Liver (tissue), 9 donors: ENCODE measurements around the gene RGS7. TPM values are rescaled to one million over a fixed set of nuclear protein-coding genes. Genes with fewer than 3 reads are reported as not detected.

Source experiments
- DNase-seq: peaks from one replicate; pipeline ENCODE4 v3.0.0-alpha.2; 2017; ENCODE audit warnings: low spot score
- H3K27ac ChIP-seq, 2 donors: one replicate each; pipeline ENCODE4 v1.7.0; 2013; ENCODE audit warnings: inconsistent platforms in 2 of 2, low read length in 2 of 2, control low read depth in 1 of 2, low read depth in 1 of 2, mild to moderate bottlenecking in 1 of 2
- H3K27me3 ChIP-seq, 4 donors: one replicate each; pipeline versions ENCODE4 v1.6.1 to v1.7.0; 2013; ENCODE audit warnings: low read length in 3 of 4, inconsistent platforms in 1 of 4, mild to moderate bottlenecking in 1 of 4, moderate library complexity in 1 of 4; ENCODE audit not compliant: control insufficient read depth in 4 of 4, insufficient read depth in 4 of 4
- H3K36me3 ChIP-seq, 4 donors: one replicate each; pipeline versions ENCODE4 v1.6.1 to v1.7.0; 2013; ENCODE audit warnings: low read length in 3 of 4, mild to moderate bottlenecking in 3 of 4, low read depth in 1 of 4, moderate library complexity in 1 of 4; ENCODE audit not compliant: control insufficient read depth in 4 of 4, insufficient read depth in 3 of 4
- H3K4me1 ChIP-seq, 4 donors: one replicate each; pipeline versions ENCODE4 v1.6.1 to v1.7.0; 2013; ENCODE audit warnings: low read length in 3 of 4, mild to moderate bottlenecking in 3 of 4, moderate library complexity in 1 of 4; ENCODE audit not compliant: control insufficient read depth in 4 of 4, insufficient read depth in 4 of 4
- H3K4me3 ChIP-seq, 3 donors: one replicate each; pipeline versions ENCODE4 v1.6.1 to v1.7.0; 2013; ENCODE audit warnings: low read length in 3 of 3, control low read depth in 1 of 3, low read depth in 1 of 3, mild to moderate bottlenecking in 1 of 3
- H3K9ac ChIP-seq, 2 donors: one replicate each; pipeline ENCODE4 v1.7.0; 2013; ENCODE audit warnings: low read length in 2 of 2, mild to moderate bottlenecking in 2 of 2, moderate library complexity in 2 of 2, control low read depth in 1 of 2, low read depth in 1 of 2
- H3K9me3 ChIP-seq, 4 donors: one replicate each; pipeline versions ENCODE4 v1.6.1 to v1.7.0; 2013; ENCODE audit warnings: low read length in 3 of 4; ENCODE audit not compliant: control insufficient read depth in 4 of 4
- EGR1 ChIP-seq, 2 donors: IDR thresholded peaks; 2 replicates each; pipeline ENCODE4 v1.6.1; 2016 to 2018; ENCODE audit warnings: antibody characterized with exemption in 2 of 2, low read depth in 2 of 2
- FOXA1 ChIP-seq: IDR thresholded peaks from 2 replicates; pipeline ENCODE4 v1.6.1; 2016; ENCODE audit warnings: antibody characterized with exemption
- FOXA2 ChIP-seq: IDR thresholded peaks from 2 replicates; pipeline ENCODE4 v1.6.1; 2016; ENCODE audit warnings: antibody characterized with exemption
- GABPA ChIP-seq, 2 donors: IDR thresholded peaks in 1 of 2; conservative IDR thresholded peaks in 1 of 2; 2 replicates each; pipeline ENCODE4 v1.6.1; 2016; ENCODE audit warnings: antibody characterized with exemption in 2 of 2, mild to moderate bottlenecking in 1 of 2, moderate library complexity in 1 of 2
- HNF4A ChIP-seq, 2 donors: conservative IDR thresholded peaks; 2 replicates each; pipeline ENCODE4 v1.6.1; 2016; ENCODE audit warnings: antibody characterized with exemption in 2 of 2, mild to moderate bottlenecking in 2 of 2
- HNF4G ChIP-seq: IDR thresholded peaks from 2 replicates; pipeline ENCODE4 v1.6.1; 2016; ENCODE audit warnings: antibody characterized with exemption
- JUND ChIP-seq, 2 donors: IDR thresholded peaks; 2 replicates each; pipeline ENCODE4 v1.6.1; 2016; ENCODE audit warnings: antibody characterized with exemption in 2 of 2
- MAX ChIP-seq: IDR thresholded peaks from 2 replicates; pipeline ENCODE4 v1.6.1; 2016; ENCODE audit warnings: antibody characterized with exemption
- NR2F2 ChIP-seq: IDR thresholded peaks from 2 replicates; pipeline ENCODE4 v1.6.1; 2016; ENCODE audit warnings: antibody characterized with exemption
- RAD21 ChIP-seq, 2 donors: IDR thresholded peaks; 2 replicates each; pipeline ENCODE4 v1.6.1; 2016; ENCODE audit warnings: antibody characterized with exemption in 2 of 2, mild to moderate bottlenecking in 2 of 2
- REST ChIP-seq: IDR thresholded peaks from 2 replicates; pipeline ENCODE4 v1.6.1; 2016; ENCODE audit warnings: antibody characterized with exemption, mild to moderate bottlenecking
- RXRA ChIP-seq, 2 donors: IDR thresholded peaks; 2 replicates each; pipeline ENCODE4 v1.6.1; 2017 to 2018; ENCODE audit warnings: antibody characterized with exemption in 2 of 2, mild to moderate bottlenecking in 1 of 2
- SP1 ChIP-seq: IDR thresholded peaks from 2 replicates; pipeline ENCODE4 v1.6.1; 2018; ENCODE audit warnings: antibody characterized with exemption, mild to moderate bottlenecking
- TAF1 ChIP-seq: conservative IDR thresholded peaks from 2 replicates; pipeline ENCODE4 v1.6.1; 2016; ENCODE audit warnings: antibody characterized with exemption, mild to moderate bottlenecking
- YY1 ChIP-seq: IDR thresholded peaks from 2 replicates; pipeline ENCODE4 v1.6.1; 2016; ENCODE audit warnings: antibody characterized with exemption, mild to moderate bottlenecking
- WGBS: extraction: QIAGEN DNeasy Blood & Tissue Kit; methylation state at CpG from one replicate; pipeline ENCODE4 v1.1.7; 2013; 5-methylcytosine and 5-hydroxymethylcytosine counted together
- polyA plus RNA-seq, 2 donors: library from polyadenylated mRNA; stranded (reverse) in 1 of 2; unstranded in 1 of 2; fragments of 200-250 nt in 1 of 2; fragments of >200 nt in 1 of 2; fragmentation: Nextera tagmentation in 1 of 2; extraction: Ambion mirVana in 1 of 2; gene quantifications; one replicate each; pipeline versions ENCODE4 v1.2.1 to v1.2.3, GENCODE V29; 2013 to 2015
- total RNA-seq, 2 donors: library from RNA; depleted of rRNA; stranded (reverse); fragments of >200 nt; gene quantifications; one replicate each; pipeline ENCODE4 v1.2.3, GENCODE V29; 2014
- TF ChIP-seq, protein P1 (sequence below): IDR thresholded peaks from 2 replicates; pipeline ENCODE4 v1.6.1; 2016; ENCODE audit warnings: antibody characterized with exemption
- TF ChIP-seq, protein P2 (sequence below): fragments of 150-350 bp; IDR thresholded peaks from 2 replicates; pipeline ENCODE4 v1.5.1; 2017; ENCODE audit warnings: improper control_type of control experiment, low read depth, low read length; ENCODE audit not compliant: missing input control
- TF ChIP-seq, protein P3 (sequence below): IDR thresholded peaks from 2 replicates; pipeline ENCODE4 v1.6.1; 2016; ENCODE audit warnings: antibody characterized with exemption
- donor health status: healthy.
- donor health status: healthy.
- donor health status: healthy.
- donor health status: healthy.
- donor health status: healthy.

The RGS7 gene
- total and polyA plus RNA-seq, 4 donors, result 0.05 to 0.18 TPM; not detected in 2

- no peak for TF ChIP-seq GABPA (IDR thresholded peaks at IDR 0.05 in 1 of 2, conservative IDR thresholded peaks at IDR 0.05 in 1 of 2)
These were observed 255.4 kb downstream of the RGS7 start (continued) for GRCh38 chr1:241101622-241102021.

DNA sequence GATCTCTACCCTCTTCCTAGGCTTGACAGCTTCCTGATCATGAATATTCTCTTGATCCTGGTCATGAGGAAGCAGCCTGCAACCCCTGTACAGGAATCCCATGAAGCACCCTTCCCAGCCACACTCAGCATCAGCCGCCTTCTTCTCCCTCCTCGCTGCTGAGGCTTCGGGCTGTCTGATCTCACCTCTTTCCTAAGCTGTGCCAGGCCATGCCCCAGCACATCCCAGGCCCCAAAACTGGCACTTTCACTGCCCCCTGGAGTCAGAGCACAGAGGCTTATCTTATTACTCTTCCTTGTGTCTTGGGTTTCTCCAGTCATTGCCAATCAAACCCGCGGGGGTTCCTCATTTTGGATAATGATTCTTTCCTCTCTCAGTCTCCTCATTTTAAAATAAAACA is 259.5 kb downstream of the RGS7 start:
- Histone ChIP-seq H3K27ac (no peak overlapping the region), H3K9ac (no peak overlapping the region), H3K4me1 (no peaks in the 10 kb centered on the region), H3K9me3 (no peaks in the 10 kb centered on the region), H3K27me3 (no peaks in the 10 kb centered on the region), H3K36me3 (no peaks in the 10 kb centered on the region), H3K4me3 (no peak overlapping the region)
- no peak for DNase-seq
- WGBS, result 91% methylated on average over 5 of the region's 5 CpGs
- TF ChIP-seq REST (no peak), RAD21 (IDR thresholded peaks at IDR 0.05) (no peak), GABPA (IDR thresholded peaks at IDR 0.05 in 1 of 2, conservative IDR thresholded peaks at IDR 0.05 in 1 of 2) (no peak), FOXA1 (no peak), FOXA2 (no peak), YY1 (no peak), JUND (IDR thresholded peaks at IDR 0.05) (no peak)

GRCh38 chr1:241096982-241097381 is 260.0 kb downstream of the RGS7 start:
- H3K27me3 ChIP-seq, result no peaks in the 10 kb centered on the region
- no peak for DNase-seq
- H3K36me3 ChIP-seq, result no peaks in the 10 kb centered on the region
- no peak overlapping the region for H3K27ac ChIP-seq
- TF ChIP-seq FOXA2 (no peak), FOXA1 (no peak), TAF1 (no peak), RXRA (IDR thresholded peaks at IDR 0.05) (no peak), YY1 (no peak), EGR1 (IDR thresholded peaks at IDR 0.05; ENCODE audit: low read depth in 2 of 2) (no peak), REST (no peak), SP1 (no peak), RAD21 (IDR thresholded peaks at IDR 0.05) (no peak), HNF4G (no peak), GABPA (IDR thresholded peaks at IDR 0.05 in 1 of 2, conservative IDR thresholded peaks at IDR 0.05 in 1 of 2) (no peak), JUND (IDR thresholded peaks at IDR 0.05) (no peak), HNF4A (conservative IDR thresholded peaks at IDR 0.05) (no peak), MAX (no peak), NR2F2 (no peak)
- TF ChIP-seq, protein P1, sequence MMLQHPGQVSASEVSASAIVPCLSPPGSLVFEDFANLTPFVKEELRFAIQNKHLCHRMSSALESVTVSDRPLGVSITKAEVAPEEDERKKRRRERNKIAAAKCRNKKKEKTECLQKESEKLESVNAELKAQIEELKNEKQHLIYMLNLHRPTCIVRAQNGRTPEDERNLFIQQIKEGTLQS, result no peak
- TF ChIP-seq, protein P2, sequence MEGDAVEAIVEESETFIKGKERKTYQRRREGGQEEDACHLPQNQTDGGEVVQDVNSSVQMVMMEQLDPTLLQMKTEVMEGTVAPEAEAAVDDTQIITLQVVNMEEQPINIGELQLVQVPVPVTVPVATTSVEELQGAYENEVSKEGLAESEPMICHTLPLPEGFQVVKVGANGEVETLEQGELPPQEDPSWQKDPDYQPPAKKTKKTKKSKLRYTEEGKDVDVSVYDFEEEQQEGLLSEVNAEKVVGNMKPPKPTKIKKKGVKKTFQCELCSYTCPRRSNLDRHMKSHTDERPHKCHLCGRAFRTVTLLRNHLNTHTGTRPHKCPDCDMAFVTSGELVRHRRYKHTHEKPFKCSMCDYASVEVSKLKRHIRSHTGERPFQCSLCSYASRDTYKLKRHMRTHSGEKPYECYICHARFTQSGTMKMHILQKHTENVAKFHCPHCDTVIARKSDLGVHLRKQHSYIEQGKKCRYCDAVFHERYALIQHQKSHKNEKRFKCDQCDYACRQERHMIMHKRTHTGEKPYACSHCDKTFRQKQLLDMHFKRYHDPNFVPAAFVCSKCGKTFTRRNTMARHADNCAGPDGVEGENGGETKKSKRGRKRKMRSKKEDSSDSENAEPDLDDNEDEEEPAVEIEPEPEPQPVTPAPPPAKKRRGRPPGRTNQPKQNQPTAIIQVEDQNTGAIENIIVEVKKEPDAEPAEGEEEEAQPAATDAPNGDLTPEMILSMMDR, result no peak
- TF ChIP-seq, protein P3, sequence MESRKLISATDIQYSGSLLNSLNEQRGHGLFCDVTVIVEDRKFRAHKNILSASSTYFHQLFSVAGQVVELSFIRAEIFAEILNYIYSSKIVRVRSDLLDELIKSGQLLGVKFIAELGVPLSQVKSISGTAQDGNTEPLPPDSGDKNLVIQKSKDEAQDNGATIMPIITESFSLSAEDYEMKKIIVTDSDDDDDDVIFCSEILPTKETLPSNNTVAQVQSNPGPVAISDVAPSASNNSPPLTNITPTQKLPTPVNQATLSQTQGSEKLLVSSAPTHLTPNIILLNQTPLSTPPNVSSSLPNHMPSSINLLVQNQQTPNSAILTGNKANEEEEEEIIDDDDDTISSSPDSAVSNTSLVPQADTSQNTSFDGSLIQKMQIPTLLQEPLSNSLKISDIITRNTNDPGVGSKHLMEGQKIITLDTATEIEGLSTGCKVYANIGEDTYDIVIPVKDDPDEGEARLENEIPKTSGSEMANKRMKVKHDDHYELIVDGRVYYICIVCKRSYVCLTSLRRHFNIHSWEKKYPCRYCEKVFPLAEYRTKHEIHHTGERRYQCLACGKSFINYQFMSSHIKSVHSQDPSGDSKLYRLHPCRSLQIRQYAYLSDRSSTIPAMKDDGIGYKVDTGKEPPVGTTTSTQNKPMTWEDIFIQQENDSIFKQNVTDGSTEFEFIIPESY, result no peak
- no peak overlapping the region for H3K4me3 ChIP-seq
- H3K9me3 ChIP-seq, result no peaks in the 10 kb centered on the region
- no peak overlapping the region for H3K9ac ChIP-seq
- 62% methylated on average over 4 of the region's 4 CpGs for WGBS
- no peaks in the 10 kb centered on the region for H3K4me1 ChIP-seq
